ENCODE results near the gene LRRC75B. TPM values are rescaled to one million over a fixed set of nuclear protein-coding genes. Genes with fewer than 3 reads are reported as not detected.

The LRRC75B gene
- total RNA-seq, 1 donor from 2014 or later = 8.2 TPM

GRCh38 chr22:24587251-24587650 lies 5.6 kb downstream of the LRRC75B start:
- DNase-seq (ENCODE audit: low read depth) = no peak

GRCh38 chr22:24585927-24586546 lies 6.8 kb downstream of the LRRC75B start:
- no peak for DNase-seq (ENCODE audit: low read depth)

GRCh38 chr22:24585461-24585860 lies 7.4 kb downstream of the LRRC75B start:
- no peak for DNase-seq (ENCODE audit: low read depth)

- DNase-seq (ENCODE audit: low read depth) = no peak
These were observed 7.9 kb downstream of the LRRC75B start for GRCh38 chr22:24584871-24585411.

- DNase-seq (ENCODE audit: low read depth) = no peak
These were observed 8.6 kb downstream of the LRRC75B start for GRCh38 chr22:24584166-24584790.

- DNase-seq (ENCODE audit: low read depth) = no peak
These were observed 9.4 kb downstream of the LRRC75B start for GRCh38 chr22:24583221-24584165.

GRCh38 chr22:24582056-24582814 lies 10.6 kb downstream of the LRRC75B start:
- DNase-seq (ENCODE audit: low read depth) = no peak

GRCh38 chr22:24580276-24580675 lies 12.6 kb downstream of the LRRC75B start:
- DNase-seq (ENCODE audit: low read depth) = peak; percentile 90

- DNase-seq (ENCODE audit: low read depth) = no peak
These were observed 13.6 kb downstream of the LRRC75B start for GRCh38 chr22:24579258-24579601.

- peak; percentile 40 for DNase-seq (ENCODE audit: low read depth)
These were observed 14.3 kb downstream of the LRRC75B start for GRCh38 chr22:24578355-24579257.

- no peak for DNase-seq (ENCODE audit: low read depth)
These were observed 16.1 kb downstream of the LRRC75B start for GRCh38 chr22:24576778-24577177.

GRCh38 chr22:24571266-24571665 lies 21.6 kb downstream of the LRRC75B start:
- no peak for DNase-seq (ENCODE audit: low read depth)

GRCh38 chr22:24567668-24568067 lies 25.2 kb downstream of the LRRC75B start:
- no peak for DNase-seq (ENCODE audit: low read depth)

- DNase-seq (ENCODE audit: low read depth) = no peak
These were observed 25.9 kb downstream of the LRRC75B start for GRCh38 chr22:24566899-24567511.

GRCh38 chr22:24565077-24565476 lies 27.8 kb downstream of the LRRC75B start:
- no peak for DNase-seq (ENCODE audit: low read depth)

GRCh38 chr22:24564376-24565058 lies 28.4 kb downstream of the LRRC75B start:
- DNase-seq (ENCODE audit: low read depth) = no peak

- no peak for DNase-seq (ENCODE audit: low read depth)
These were observed 29.6 kb downstream of the LRRC75B start for GRCh38 chr22:24563246-24563645.

- DNase-seq (ENCODE audit: low read depth) = no peak
These were observed 33.4 kb downstream of the LRRC75B start for GRCh38 chr22:24559471-24559870.

All from renal cortical epithelial cell (primary cell).